Measurements from ENCODE around the gene CASP2. TPM values are rescaled to one million over a fixed set of nuclear protein-coding genes. Genes with fewer than 3 reads are reported as not detected.

Gene CASP2
- total and polyA plus RNA-seq, 4 donors: 3.4 to 11.3 (median 4.1) TPM

DNA sequence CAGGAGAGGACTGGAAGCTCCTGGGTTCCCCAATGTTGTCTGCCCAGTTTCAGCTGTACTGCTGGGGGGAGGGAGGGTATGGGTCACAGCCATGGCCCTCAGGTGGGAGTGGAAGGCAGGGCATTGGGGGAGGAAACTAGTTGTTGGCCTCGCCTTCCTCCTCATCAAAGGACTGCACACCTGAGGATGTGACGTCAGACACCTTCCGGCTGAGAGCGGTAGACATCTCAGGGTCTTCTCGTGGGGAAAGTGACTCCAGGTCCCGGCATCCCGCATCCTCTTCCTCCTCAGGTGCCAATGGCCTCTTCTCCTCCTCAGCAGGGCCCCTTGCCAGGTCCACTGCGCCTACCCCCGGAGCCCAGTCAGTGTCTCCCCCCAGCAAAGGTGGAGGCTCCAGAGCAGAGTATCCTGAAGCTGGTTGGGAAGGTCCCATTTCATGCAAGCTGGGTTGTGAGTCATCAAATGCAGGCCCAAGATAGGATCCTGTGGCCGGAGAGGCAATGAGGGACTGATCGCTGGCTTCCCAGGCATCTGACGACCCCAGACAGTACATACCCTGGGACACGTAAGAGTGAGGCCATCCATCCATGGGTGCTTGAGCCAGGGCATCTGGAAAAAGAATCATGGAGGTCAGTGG, 68.4 kb downstream of the CASP2 start:
- H3K9ac ChIP-seq (ENCODE audit: low read depth in 1 of 2, low read length in 2 of 2): no peak overlapping the region
- no peaks in the 10 kb centered on the region for H3K9me3 ChIP-seq (ENCODE audit: control insufficient read depth in 4 of 4, low read length in 3 of 4)
- TF ChIP-seq FOXA2 (IDR thresholded peaks at IDR 0.05): no peak
- no peak for TF ChIP-seq RAD21 (IDR thresholded peaks at IDR 0.05)
- no peaks in the 10 kb centered on the region for H3K27me3 ChIP-seq (ENCODE audit: control insufficient read depth in 4 of 4, insufficient read depth in 4 of 4, low read length in 3 of 4)
- WGBS: 97% methylated on average over 13 of the region's 13 CpGs
- no peak for DNase-seq (ENCODE audit: low spot score)
- peaks cover 6 to 12% (median 9%) of the 10 kb centered on the region in 4 donors for H3K4me1 ChIP-seq (ENCODE audit: control insufficient read depth in 4 of 4, insufficient read depth in 4 of 4, low read length in 3 of 4)
- H3K4me3 ChIP-seq (ENCODE audit: low read depth in 1 of 3, low read length in 3 of 3): no peak overlapping the region
- no peak overlapping the region for H3K27ac ChIP-seq (ENCODE audit: low read depth in 1 of 2, low read length in 2 of 2)
- no peaks in the 10 kb centered on the region for H3K36me3 ChIP-seq (ENCODE audit: control insufficient read depth in 4 of 4, insufficient read depth in 3 of 4, low read depth in 1 of 4, low read length in 3 of 4)

Small RNA genes within 50 kb of the gene (small RNA-seq; reads per million reads assigned to genes)
- gene RN7SL481P (not detected), gene RN7SL535P (not detected)

Other genes starting within 250 kb of the CASP2 start
- gene OR6V1, start 236.0 kb upstream of the CASP2 start, total RNA-seq: not detected
- not detected for gene OR6V1, start 236.0 kb upstream of the CASP2 start, polyA plus RNA-seq
- not detected for gene PIP, start 156.3 kb upstream of the CASP2 start, total RNA-seq
- not detected for gene PIP, start 156.3 kb upstream of the CASP2 start, polyA plus RNA-seq
- gene TAS2R39, start 104.9 kb upstream of the CASP2 start, total RNA-seq: not detected
- gene TAS2R39, start 104.9 kb upstream of the CASP2 start, polyA plus RNA-seq: not detected
- not detected for gene TAS2R40, start 66.3 kb upstream of the CASP2 start, total RNA-seq
- gene TAS2R40, start 66.3 kb upstream of the CASP2 start, polyA plus RNA-seq: not detected
- 100 to 1,000 TPM in 1 of 2 donors, 10 to 100 TPM in 1; 98.9 to 178 TPM for gene GSTK1, start 24.9 kb upstream of the CASP2 start, total RNA-seq
- 100 to 1,000 TPM; 195 to 253 TPM for gene GSTK1, start 24.9 kb upstream of the CASP2 start, polyA plus RNA-seq
- gene TMEM139, start 3.4 kb upstream of the CASP2 start, total RNA-seq: 1 to 10 TPM; 3.0 to 3.9 TPM
- gene TMEM139, start 3.4 kb upstream of the CASP2 start, polyA plus RNA-seq: 1 to 10 TPM; 7.0 to 8.6 TPM
- gene CLCN1, start 27.8 kb downstream of the CASP2 start, total RNA-seq: under 1 TPM in 1 of 2 donors, not detected in 1; 0.08 TPM
- gene CLCN1, start 27.8 kb downstream of the CASP2 start, polyA plus RNA-seq: under 1 TPM in 1 of 2 donors, not detected in 1; 0.01 TPM
- gene FAM131B, start 74.4 kb downstream of the CASP2 start, total RNA-seq: under 1 TPM; 0.08 to 0.14 TPM
- gene FAM131B, start 74.4 kb downstream of the CASP2 start, polyA plus RNA-seq: under 1 TPM in 1 of 2 donors, not detected in 1; 0.06 TPM
- gene ZYX, start 93.0 kb downstream of the CASP2 start, total RNA-seq: 10 to 100 TPM; 15.4 to 17.2 TPM
- gene ZYX, start 93.0 kb downstream of the CASP2 start, polyA plus RNA-seq: 10 to 100 TPM; 15.8 to 49.7 TPM
- 10 to 100 TPM; 12.0 to 21.0 TPM for gene EPHA1, start 120.5 kb downstream of the CASP2 start, total RNA-seq
- 10 to 100 TPM; 10.3 to 10.7 TPM for gene EPHA1, start 120.5 kb downstream of the CASP2 start, polyA plus RNA-seq
- under 1 TPM in 1 of 2 donors, not detected in 1; 0.50 TPM for gene TAS2R60, start 155.1 kb downstream of the CASP2 start, total RNA-seq
- gene TAS2R60, start 155.1 kb downstream of the CASP2 start, polyA plus RNA-seq: not detected
- gene TAS2R41, start 189.5 kb downstream of the CASP2 start, total RNA-seq: under 1 TPM in 1 of 2 donors, not detected in 1; 0.25 TPM
- gene TAS2R41, start 189.5 kb downstream of the CASP2 start, polyA plus RNA-seq: not detected

All from liver (tissue), 10 donors.